Loucy (cell line): ENCODE data around the gene EMC10.

Source experiments
- CTCF ChIP-seq: fragments of 200-600 bp; sonication (generic); conservative IDR thresholded peaks from 2 replicates; pipeline ENCODE4 v1.5.1; 2014; ENCODE audit warnings: mild to moderate bottlenecking, antibody characterized with exemption, low read length
- EZH2phosphoT487 ChIP-seq: fragments of 200-600 bp; IDR thresholded peaks from 2 replicates; pipeline ENCODE4 v1.6.1; 2018; ENCODE audit warnings: antibody characterized with exemption, mild to moderate bottlenecking, moderate library complexity, borderline replicate concordance

GRCh38 chr19:50493171-50493570 lies 16.9 kb downstream of the EMC10 start:
- no peak for TF ChIP-seq CTCF
- TF ChIP-seq EZH2phosphoT487: no peak
